Fibroblast of gingiva (primary cell): ENCODE data around the gene PROSER2.

Experiments used
- DNase-seq: peaks from one replicate; pipeline ENCODE4 v3.0.0-alpha.2; 2011; ENCODE audit warnings: low read depth

Gene PROSER2

GRCh38 chr10:11909618-11910017 lies 86.5 kb downstream of the PROSER2 start:
- DNase-seq, result no peak

- DNase-seq, result no peak
Measured at GRCh38 chr10:11910102-11910501, 86.9 kb downstream of the PROSER2 start.

GRCh38 chr10:11913079-11913641 lies 90.0 kb downstream of the PROSER2 start:
- DNase-seq, result no peak

- no peak for DNase-seq
Measured at GRCh38 chr10:11918384-11918783, 95.2 kb downstream of the PROSER2 start.

GRCh38 chr10:11919271-11919670 lies 96.1 kb downstream of the PROSER2 start:
- DNase-seq, result no peak
